T-helper 1 cell (primary cell): ENCODE data around the gene CPE.
"Not testable (repeated sequence)": the region's sequence is repeated elsewhere in the genome, so short reads cannot be mapped to it uniquely, and the experiment has no call there.

Source experiments
- DNase-seq, 5 donors: peaks; one replicate each; pipeline ENCODE4 v3.0.0-alpha.2; 2012 to 2020

Gene CPE

GRCh38 chr4:165410214-165410613 lies 31.4 kb downstream of the CPE start:
- DNase-seq, result no peak

DNA sequence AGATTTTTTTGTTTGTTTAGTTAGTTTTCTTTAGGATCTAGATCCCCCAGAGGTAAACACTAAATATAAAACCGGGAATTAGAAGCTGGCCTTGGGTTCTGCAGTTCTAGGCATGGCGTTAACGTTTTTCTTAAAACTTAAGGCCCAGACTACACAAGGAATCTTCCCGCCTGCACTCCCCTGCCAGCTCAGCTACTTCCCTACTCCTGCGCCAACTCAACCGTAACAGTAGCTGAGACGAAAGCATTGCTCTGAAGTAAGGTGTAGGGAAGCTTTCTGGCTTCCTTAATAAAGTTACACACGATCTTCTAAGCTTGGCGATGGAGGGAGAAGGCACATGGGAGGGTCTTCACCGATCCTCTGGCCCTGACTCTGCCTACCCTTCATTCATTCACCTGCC lies 37.1 kb downstream of the CPE start:
- DNase-seq, result no peak

DNA sequence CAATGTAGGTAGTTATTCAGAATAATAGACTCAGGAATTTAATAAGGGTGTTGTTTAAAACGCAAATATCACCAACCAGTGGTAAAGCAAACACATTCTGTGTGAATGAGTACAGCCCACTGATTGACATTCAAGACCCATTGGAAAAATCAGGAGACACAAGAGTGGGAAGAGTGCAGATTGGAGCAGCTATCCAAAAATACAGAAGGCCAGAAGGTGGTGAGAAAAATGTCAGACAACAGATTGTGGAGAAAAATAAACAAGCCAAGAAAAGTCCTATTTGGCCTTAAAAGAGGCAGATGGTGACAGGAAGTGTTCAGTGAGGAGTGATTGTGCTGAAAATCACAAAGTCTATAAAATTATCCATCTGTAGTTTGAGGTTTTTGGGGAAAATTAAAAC lies 39.3 kb downstream of the CPE start:
- no peak for DNase-seq

- no peak for DNase-seq
Measured at GRCh38 chr4:165425629-165426028, 46.8 kb downstream of the CPE start.

GRCh38 chr4:165426331-165426730 lies 47.5 kb downstream of the CPE start:
- DNase-seq, result no peak

DNA sequence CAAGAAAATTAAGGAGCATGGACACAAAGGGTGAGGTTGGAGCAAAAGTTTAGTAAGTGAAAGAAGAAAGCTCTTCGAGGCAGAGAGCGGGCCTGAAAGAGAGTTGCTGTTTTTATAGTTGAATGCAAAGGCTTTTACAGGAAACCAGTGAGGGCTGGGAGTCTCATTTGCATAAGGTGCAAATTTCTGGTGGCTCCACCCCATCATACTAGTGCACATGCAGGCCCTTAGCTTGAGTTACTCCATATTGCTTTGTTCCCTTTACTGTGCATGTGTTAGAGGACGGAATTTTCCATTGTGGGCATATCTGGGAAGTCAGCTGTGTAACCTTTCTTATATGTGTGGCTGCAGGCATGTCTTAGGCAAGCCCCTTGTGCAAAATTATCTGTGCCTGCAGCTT lies 48.0 kb downstream of the CPE start:
- DNase-seq, result no peak

- no peak for DNase-seq
Measured at GRCh38 chr4:165428957-165429356, 50.1 kb downstream of the CPE start.

- no peak for DNase-seq
Measured at GRCh38 chr4:165433529-165433928, 54.7 kb downstream of the CPE start.

- DNase-seq, result no peak
Measured at GRCh38 chr4:165437691-165438090, 58.9 kb downstream of the CPE start.

GRCh38 chr4:165439344-165439743 lies 60.5 kb downstream of the CPE start:
- no peak for DNase-seq

GRCh38 chr4:165439981-165440380 lies 61.2 kb downstream of the CPE start:
- no peak for DNase-seq

DNA sequence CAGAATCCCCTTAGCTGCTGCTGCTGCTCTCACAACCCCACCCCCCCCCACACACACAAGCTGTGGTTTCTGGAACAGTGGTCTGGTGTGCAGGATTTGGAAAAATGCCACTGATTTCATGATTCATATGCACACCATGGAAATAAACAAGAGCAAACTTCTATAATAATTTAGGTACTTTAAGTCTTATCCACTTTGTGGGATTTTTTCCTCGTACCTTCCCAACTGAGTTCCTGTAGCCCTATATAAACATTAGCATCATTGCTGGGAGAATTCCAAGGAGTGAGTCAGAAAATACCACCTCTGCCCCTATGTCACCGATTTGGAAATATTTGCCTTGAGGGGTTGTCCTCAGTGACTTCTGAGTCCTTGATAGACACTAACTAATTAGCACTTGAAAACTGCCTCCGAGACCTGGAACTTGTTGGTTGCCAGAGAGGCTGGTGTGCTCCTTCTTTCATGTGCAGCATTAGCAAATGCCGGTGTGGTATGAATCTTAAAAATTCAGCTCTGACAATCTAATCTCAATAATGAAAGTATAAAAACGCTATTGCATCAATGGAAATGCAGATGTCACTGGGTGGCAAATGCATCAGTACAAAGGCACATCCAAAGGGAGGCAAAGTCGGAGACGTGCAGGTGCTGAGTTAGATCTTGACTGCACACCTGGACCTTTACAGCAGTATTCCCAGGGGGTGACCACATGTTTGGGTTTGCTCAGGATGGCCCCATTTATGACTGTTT lies 61.8 kb downstream of the CPE start:
- no peak for DNase-seq

GRCh38 chr4:165443276-165443675 lies 64.5 kb downstream of the CPE start:
- DNase-seq, result no peak

GRCh38 chr4:165448700-165449099 lies 69.9 kb downstream of the CPE start:
- no peak for DNase-seq

GRCh38 chr4:165449333-165449732 lies 70.5 kb downstream of the CPE start:
- DNase-seq, result no peak

- DNase-seq, result no peak
Measured at GRCh38 chr4:165450871-165451270, 72.1 kb downstream of the CPE start.

- not testable (repeated sequence) for DNase-seq
Measured at GRCh38 chr4:165453140-165453539, 74.3 kb downstream of the CPE start.

DNA sequence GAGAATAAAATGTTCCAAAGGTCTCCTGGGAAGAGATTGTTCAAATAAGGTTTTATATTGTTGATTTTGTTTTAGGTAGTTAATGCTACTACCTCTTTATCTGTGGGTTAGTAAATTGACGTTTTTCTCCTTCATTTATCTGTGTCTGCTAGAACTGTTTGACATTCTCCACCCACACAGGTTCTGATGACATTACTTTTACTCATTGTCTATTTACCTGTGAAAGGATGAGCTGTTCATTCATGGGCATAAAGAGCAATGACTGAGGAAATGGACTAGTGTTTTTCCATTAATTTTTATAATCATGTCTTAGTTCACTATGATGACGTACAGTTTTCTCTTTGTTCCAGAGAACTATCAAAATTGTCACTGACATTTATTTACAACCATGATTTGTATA lies 75.6 kb downstream of the CPE start:
- DNase-seq, result no peak

DNA sequence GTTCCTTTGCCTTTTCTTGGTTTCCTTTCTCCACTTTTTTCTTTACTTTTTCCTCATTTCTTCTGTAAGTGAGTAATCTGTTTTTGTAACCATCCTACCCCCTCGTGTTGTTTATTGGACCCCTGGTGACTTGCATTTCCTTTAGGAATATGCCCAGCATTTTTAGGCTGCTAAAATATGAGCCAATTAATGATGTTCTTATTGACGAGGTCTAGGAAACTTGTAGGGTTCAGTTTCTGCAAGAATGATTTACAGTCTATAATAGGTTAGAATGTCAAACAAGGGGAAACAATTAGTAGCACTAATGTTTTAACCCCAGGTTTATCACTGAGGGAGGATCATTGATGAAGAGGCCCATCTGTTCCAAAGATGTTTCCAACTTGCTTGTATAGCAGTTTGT lies 79.0 kb downstream of the CPE start:
- DNase-seq, result no peak

DNA sequence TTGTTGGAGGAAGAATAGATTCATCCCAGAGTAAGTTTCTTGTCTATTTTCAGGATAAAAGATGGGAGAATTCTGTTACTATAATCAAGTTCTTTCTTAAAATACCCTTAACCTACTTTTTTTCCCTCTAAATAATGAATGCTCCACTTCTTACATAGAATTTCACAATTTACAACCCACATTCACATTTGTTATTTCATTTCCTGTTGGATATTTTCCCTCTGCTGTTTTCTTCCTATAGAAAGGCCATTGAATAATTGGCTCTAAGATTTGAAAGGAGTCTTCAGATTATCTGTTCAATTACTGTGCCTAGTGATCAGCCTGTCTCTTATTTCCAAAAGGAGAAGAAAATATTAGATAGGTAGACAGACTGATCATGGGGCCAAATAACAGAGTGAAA lies 79.7 kb downstream of the CPE start:
- DNase-seq, result no peak

DNA sequence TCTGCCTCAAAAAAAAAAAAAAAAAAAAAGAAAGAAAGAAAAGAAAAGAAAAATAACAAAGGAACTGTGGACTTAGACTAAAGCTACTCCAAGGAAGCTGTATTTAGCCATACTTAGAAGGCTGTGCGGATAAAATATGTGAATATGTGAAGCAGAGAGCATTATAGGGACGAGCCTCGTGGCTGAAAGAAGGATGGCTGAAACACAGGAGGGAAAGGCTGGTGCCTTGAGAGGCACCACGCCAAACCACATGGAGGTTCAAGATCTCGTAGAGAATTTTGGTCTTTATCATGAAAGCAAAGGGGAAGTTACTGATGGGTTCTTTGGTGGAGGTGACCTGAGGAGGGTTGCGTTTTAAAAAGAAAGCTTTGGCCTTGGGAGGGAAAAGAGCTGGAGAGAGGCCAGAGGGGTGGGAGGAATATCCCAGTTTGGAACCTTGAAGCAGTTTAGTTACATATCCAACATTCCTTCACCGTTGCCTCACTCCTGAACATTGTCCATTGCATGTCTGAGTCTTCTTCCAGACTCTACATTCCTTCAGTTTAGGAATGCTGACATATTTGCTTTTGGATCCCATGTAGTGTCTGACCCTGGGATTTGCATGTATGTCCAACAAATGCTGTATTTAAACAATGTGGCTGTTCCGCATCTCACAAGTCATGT lies 82.5 kb downstream of the CPE start:
- DNase-seq, result no peak

GRCh38 chr4:165462009-165462408 lies 83.2 kb downstream of the CPE start:
- no peak for DNase-seq

- DNase-seq, result no peak
Measured at GRCh38 chr4:165464376-165464775, 85.6 kb downstream of the CPE start.

GRCh38 chr4:165464813-165465381 lies 86.1 kb downstream of the CPE start:
- peak in 2 of 5 donors; percentile 7 to 15 for DNase-seq
